Measurements from ENCODE around the gene PAX5.

PAX5 gene

GRCh38 chr9:36898431-36899020 is 135.5 kb downstream of the PAX5 start:
- no peak for DNase-seq

GRCh38 chr9:36897478-36897877 is 136.6 kb downstream of the PAX5 start:
- no peak for DNase-seq

- DNase-seq, result no peak
Observed at GRCh38 chr9:36897019-36897418, 137.0 kb downstream of the PAX5 start.

DNA sequence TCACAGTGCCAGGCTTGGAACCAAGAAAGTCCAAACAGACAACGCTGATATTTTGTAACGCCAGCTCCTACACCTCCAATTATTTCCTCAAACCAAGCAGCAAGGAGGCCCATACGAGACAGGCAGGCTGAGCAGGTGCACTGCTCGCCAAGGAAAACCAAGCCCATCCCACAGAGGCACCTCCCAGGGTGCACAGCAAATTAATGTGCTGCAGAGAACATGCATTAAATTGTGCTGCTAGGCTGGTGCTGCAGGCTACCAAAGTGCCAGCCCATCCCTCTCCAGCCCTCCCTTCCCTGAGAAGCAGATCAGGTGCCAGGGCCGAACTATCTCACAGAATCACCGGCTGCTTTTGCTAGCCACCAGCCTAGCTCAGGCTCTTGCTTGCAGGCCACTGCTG is 137.8 kb downstream of the PAX5 start:
- DNase-seq, result no peak

GRCh38 chr9:36895744-36896260 is 138.3 kb downstream of the PAX5 start:
- no peak for DNase-seq

DNA sequence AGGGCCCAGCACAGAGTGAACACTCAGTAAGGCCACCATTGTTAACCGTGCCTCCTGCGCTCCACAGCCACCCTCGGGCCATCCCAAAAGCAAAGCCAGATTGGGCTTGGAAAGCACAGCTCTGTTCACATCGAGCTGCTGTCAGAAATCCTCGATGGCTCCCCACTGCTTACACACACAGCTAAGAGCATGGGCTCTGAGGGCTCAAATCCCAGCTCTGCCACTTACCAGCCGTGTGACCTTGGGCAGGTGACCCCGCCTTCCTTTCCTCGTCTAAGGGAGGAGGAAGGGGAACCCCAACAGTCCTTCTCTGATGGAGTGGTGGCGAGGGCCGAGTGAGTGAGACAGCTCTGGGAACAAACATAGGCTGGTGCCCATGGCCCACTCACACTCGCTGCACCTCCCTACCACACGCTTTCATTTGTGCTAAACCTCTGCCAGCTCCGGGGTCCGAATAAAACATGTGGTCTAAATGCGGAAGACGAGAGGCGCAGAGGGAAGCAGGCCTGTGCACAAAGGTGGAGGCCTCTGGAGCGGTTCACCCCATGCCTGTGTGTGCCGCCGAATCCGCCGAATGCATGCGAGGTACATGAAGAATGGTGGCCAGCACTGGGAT is 139.3 kb downstream of the PAX5 start:
- DNase-seq, result no peak

DNA sequence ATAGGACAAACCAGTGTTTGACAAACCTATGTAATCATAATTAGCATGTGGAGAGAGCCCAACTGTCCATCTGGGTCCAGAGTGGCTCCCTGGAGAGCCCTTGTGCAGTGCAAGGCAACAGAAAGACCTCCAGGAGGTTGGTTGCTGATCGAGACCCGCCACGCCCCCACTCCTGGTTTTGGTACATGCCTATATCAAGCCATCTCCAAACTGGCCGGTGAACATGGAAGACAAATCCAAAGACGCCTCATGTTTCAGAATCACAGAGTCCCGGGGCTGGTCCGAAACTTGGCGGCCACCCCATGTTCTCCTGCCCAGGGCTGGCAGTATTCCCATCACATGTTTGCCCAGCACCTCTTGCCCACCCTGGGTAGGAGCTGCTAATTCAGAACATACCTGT is 140.2 kb downstream of the PAX5 start:
- no peak for DNase-seq

DNA sequence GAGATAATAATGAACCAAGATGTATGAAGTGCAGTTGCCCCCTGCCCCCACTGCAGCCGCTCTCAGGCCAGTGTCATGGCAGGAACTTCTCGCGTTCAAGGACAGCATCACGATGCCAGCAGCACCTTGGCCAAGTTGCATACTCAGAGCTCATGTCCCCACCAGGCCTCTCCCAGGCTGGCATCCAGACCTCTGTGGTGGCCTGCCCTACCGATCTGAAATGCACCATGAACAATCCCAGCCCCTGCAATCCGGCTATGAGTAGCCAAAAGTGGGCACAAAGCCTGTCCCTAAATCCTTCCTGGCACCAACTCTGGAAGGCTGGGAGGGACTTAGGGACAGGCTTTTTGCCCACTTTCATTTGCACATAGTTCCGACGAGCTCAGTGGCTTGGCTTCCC is 140.9 kb downstream of the PAX5 start:
- no peak for DNase-seq

GRCh38 chr9:36892279-36892678 is 141.8 kb downstream of the PAX5 start:
- DNase-seq, result no peak

DNA sequence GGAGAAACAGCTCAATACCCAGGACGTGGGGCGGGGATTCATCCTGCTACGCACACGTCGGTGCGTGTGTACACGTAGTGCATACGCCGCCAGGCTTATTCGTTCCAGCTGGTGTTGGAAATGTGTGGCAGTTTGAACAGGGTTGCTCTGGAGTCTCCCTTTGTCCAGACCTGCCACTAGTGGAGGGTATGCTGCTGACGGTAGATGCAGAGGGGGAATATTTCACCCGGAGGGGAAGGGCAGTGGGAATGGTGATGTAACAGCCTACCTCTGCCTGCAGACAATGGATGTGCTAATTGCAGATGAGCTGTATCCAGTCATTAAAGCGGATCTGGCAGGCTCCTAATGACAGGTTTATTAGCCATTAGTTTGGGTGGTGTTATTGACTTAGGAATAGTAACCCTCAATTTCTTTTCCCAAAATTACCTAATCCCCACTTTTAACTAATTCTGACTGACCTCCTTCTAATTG is 142.7 kb downstream of the PAX5 start:
- DNase-seq, result no peak

DNA sequence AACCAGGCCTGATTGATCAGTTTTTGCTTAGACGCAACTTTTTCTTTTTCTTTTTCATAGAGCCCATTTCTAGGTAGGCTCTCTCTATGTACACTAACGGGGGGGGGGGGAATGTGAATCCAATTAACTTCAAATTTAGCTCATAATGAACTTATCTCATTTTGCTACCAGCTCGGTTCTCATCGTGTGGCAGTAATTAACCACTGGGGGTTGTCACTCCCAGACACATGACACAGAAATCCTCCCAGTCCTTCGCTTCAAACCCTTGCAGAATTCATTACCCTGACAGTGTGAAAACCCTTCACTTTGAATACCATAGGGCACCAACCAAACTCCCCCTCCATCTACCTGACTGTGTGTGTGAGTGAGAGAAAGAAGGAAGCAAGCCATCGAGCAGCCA is 144.2 kb downstream of the PAX5 start:
- DNase-seq, result no peak

DNA sequence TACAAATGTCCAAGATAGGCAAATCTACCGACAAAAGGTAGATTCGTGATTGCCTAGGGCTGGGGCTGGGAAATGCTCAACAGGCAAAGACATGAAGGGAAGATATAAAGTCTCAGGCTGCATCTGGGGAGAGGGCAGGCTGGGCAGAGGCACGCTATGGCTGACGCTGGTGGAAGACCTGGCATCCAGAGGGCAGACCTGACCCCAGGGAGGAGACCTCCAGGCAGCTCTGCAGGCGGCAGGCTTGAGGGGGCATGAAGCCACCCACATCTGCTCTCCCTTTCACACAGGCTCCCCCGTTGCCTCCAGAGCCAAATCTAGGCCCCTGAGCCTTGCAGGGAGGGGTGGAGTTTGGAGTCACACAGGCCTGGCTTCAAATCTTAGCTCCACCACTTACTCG is 145.5 kb downstream of the PAX5 start:
- DNase-seq, result no peak

DNA sequence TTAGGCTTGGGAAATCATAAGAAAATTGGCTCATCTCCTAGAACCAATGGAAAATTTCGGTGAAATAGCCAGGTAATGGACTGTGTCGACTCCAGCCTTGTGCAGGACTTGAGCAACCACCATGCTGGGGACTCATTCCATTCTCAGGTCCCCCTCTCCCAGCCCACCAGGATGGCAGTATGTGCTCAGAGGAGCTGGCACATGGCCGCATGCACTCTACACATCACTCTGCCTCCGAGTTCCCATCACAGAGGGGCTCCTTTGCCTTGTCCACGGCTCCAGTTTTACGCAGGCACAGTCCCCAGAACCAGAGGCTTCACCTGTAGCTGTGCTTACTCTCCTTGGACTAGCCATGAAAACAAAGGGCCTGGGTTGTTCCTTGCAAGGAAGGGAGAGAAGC is 149.3 kb downstream of the PAX5 start:
- no peak for DNase-seq

GRCh38 chr9:36882594-36882993 is 151.5 kb downstream of the PAX5 start:
- no peak for DNase-seq

- no peak for DNase-seq
Observed at GRCh38 chr9:36881743-36882441, 152.2 kb downstream of the PAX5 start.

DNA sequence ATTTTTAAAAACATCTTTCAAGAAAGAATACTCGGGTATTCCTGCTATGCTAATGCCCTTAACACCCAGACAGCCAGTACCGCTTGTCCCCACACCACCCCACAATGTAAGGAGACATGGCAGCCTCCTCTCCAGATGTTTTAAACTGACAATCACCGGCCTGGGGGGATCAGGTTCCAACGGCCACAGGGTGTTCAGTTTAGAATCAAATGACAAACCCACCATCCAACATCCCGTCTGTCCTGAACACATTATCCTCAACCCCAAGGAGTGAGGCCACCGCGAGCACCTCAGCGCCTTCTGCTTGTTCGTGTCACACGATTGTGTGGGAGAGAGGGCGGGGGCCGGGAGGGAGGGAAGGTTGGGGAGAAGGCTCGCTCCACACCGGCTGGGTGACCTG is 152.8 kb downstream of the PAX5 start:
- DNase-seq, result no peak

- DNase-seq, result no peak
Observed at GRCh38 chr9:36880075-36880474, 154.0 kb downstream of the PAX5 start.

DNA sequence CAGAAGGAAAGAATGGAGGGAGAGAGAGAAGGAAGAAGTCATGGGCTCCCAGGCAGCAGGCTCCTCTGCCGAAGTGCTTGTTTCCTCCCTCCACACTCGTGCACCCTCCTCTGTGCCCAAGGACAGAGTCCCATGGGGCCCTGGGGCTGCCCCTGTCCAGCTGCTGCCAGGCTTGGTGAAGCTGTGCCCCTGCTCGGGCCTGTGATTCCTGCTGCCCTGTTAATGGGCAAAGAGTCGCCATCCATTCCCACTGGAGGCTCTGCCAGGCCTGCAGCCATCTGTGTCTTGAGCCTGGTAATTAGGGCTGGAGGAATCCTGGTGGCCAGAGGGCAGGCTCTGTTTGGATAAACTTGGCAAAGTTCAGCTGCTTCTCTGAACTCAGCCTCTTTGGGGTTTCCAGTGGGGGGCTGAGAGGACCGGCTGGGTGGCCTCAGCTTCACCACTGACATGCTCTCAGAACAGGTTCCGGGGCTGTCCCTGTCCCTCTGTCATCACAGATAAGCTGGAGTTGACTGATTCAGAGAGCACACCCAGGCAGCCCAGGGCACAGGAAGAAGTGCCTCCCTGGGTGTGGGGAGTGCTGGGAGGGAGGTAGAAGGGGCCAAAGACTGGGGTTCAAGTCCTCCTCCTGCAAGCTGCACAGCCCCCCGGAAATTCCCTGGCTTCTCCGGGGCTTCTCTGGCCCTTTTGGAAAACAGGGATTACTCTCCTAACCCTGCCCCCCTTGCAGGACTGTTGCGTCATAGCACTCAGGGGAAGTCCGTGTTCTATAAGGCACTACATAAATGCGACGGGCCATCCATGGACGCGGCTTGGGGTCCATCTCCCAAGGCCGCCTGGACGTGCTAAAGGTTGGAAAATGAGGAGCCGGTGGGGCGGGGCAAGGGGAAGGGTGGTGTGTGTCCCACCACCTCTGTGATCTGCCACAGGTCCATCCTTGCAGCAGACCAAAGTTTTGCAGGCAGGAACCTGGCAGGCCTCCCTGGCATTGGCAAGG is 154.8 kb downstream of the PAX5 start:
- DNase-seq, result peak in 1 of 5 experiments; percentile 9

DNA sequence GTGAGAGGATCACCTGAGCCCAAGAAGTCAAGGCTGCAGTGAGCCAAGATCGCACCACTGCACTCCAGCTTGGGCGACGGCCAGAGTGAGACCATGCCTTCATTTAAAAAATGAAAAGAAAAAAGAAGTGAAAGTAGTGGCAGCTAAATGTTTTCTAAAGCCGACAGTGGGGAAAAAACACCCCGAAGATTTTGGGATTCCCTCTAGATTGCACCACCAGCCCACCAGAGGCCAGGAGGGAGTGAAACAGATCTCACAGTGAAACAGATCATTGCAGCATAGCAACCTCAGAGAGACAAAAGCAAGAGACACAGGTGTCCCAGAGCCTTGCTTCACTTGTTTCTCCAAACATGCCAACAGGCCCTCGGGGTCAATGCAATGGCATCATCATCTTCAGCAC is 156.8 kb downstream of the PAX5 start:
- no peak for DNase-seq

DNA sequence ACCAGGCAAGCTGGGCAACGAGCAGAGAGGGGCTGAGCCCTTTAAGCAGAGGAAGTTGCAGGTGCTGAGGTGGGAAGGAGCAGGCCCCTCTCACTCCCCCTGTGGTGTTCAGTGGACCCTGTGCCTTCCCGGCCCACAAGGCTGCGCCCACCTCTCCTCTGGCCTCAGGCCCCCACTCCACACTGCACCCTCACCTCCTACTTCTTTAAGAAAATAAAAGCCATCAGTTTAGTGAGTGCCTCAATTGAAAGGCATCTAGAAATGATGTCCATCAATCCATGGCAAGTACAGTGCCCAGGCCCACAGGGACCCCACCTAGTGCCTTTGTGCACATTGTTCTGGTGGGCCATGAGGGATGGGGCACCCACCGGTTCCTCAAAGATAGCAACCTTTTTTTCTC is 158.0 kb downstream of the PAX5 start:
- no peak for DNase-seq

GRCh38 chr9:36874921-36875320 is 159.1 kb downstream of the PAX5 start:
- DNase-seq, result no peak

DNA sequence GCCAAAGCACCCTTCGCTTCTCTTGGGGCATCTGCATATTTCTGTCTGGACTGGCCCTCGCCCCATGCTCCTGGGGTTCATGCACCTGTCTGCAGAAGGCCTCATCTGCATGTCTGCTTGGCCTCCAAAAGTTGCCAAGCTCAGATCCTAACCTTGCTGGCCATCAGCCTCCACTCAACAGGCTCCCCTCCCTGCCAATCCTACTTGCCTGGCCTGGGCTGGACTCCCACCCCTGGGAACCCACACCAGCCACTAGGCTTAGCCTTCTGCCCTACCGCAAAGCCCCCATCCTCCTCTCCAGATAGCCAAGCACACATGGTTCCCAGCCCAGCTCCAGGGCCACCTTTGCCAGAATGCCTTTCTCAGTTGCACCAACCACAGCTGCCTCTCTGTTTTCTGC is 159.8 kb downstream of the PAX5 start:
- no peak for DNase-seq

Measured in T-helper 2 cell (primary cell).